Keratinocyte (primary cell): ENCODE data around the gene ATP9B.

Experiments
- CTCF ChIP-seq, 3 experiments: IDR thresholded peaks in 1 of 3; conservative IDR thresholded peaks in 1 of 3; optimal IDR thresholded peaks in 1 of 3; 2 replicates in 2 of 3; 3 replicates in 1 of 3; pipeline versions ENCODE3 to v1.5.1; 2011; ENCODE audit warnings: low read length in 3 of 3, mild to moderate bottlenecking in 3 of 3, moderate library complexity in 2 of 3, control low read depth in 1 of 3, inconsistent platforms in 1 of 3; ENCODE audit not compliant: insufficient read depth in 2 of 3; ENCODE audit errors: extremely low read depth in 1 of 3
- EZH2 ChIP-seq: IDR thresholded peaks from one replicate; pipeline ENCODE4 v1.6.1; 2012; ENCODE audit warnings: inconsistent platforms, mild to moderate bottlenecking, low read length, moderate library complexity

GRCh38 chr18:79401494-79402208 is 332.5 kb downstream of the ATP9B start:
- TF ChIP-seq EZH2: no peak
- TF ChIP-seq CTCF (optimal IDR thresholded peaks at IDR 0.05 in 1 of 3, IDR thresholded peaks at IDR 0.05 in 1 of 3, conservative IDR thresholded peaks at IDR 0.05 in 1 of 3; ENCODE audit: extremely low read depth in 1 of 3, insufficient read depth in 2 of 3, low read length in 3 of 3): no peak
